Measurements from ENCODE around the gene S100B.

DNA sequence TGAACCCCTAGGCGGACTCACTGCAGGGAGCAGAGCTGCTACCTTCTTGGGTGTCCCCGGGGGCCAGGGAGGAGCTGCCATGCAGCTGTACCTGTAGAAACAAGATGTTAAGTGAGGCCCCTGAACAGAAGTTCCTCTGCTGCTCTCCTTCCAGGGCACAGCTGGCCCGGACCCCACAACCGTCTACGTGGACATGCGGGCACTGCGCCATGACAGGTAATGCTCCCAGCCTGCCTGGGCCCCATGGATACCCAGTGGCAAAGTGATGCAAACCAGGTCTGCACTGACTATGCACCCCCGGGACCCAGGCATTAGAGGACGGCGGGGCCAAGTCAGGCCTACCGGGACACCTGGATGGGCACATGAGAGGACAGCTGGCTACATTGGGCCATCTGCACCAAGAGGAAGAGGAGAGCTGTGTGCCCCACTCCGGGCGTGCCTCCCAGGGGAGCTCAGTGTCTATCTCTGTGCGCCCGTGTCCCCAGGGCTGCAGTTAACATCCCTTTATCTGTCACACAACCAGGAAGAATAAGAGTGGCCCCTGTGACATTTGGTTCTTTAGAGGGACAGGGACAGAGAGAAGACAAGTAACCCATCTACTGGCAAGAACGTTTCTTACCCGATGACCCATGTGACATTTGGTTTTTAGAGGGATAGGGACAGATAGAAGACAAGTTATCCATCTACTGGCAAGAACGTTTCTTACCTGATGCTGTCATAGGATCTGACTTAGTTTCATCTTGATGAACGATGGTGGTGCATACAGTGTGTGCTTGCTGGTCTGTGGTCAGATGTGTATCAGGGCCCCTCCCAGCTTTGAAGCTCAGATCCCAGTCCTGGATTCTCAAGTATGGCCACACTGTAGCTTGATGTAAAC is 44.1 kb downstream of the S100B start:
- TF ChIP-seq, protein P1, sequence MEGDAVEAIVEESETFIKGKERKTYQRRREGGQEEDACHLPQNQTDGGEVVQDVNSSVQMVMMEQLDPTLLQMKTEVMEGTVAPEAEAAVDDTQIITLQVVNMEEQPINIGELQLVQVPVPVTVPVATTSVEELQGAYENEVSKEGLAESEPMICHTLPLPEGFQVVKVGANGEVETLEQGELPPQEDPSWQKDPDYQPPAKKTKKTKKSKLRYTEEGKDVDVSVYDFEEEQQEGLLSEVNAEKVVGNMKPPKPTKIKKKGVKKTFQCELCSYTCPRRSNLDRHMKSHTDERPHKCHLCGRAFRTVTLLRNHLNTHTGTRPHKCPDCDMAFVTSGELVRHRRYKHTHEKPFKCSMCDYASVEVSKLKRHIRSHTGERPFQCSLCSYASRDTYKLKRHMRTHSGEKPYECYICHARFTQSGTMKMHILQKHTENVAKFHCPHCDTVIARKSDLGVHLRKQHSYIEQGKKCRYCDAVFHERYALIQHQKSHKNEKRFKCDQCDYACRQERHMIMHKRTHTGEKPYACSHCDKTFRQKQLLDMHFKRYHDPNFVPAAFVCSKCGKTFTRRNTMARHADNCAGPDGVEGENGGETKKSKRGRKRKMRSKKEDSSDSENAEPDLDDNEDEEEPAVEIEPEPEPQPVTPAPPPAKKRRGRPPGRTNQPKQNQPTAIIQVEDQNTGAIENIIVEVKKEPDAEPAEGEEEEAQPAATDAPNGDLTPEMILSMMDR (IDR thresholded peaks at IDR 0.05 in 2 of 3, conservative IDR thresholded peaks at IDR 0.05 in 1 of 3; ENCODE audit: borderline replicate concordance in 1 of 3, insufficient read depth in 1 of 3, low read depth in 2 of 3, low read length in 2 of 3), result no peak
- no peak for TF ChIP-seq EZH2phosphoT487 (IDR thresholded peaks at IDR 0.05; ENCODE audit: borderline replicate concordance)
- TF ChIP-seq ZFX (IDR thresholded peaks at IDR 0.05), result no peak
- TF ChIP-seq SP1 (IDR thresholded peaks at IDR 0.05; ENCODE audit: low read depth), result no peak
- no peak for TF ChIP-seq RAD21 (IDR thresholded peaks at IDR 0.05; ENCODE audit: low read depth)
- TF ChIP-seq ELF1 (IDR thresholded peaks at IDR 0.05; ENCODE audit: borderline replicate concordance, low read depth), result no peak
- no peak for TF ChIP-seq POLR2AphosphoS5 (IDR thresholded peaks at IDR 0.05; ENCODE audit: low read depth, low read length)
- no peak for TF ChIP-seq EZH2 (IDR thresholded peaks at IDR 0.05)
- TF ChIP-seq YY1 (IDR thresholded peaks at IDR 0.05; ENCODE audit: extremely low read depth, insufficient replicate concordance, low read depth, low read length), result no peak
- TF ChIP-seq, protein P2, sequence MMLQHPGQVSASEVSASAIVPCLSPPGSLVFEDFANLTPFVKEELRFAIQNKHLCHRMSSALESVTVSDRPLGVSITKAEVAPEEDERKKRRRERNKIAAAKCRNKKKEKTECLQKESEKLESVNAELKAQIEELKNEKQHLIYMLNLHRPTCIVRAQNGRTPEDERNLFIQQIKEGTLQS (IDR thresholded peaks at IDR 0.05), result no peak
- TF ChIP-seq POLR2A (IDR thresholded peaks at IDR 0.05; ENCODE audit: borderline replicate concordance, extremely low read depth, insufficient read depth, insufficient read length), result no peak
- TF ChIP-seq, protein P3, sequence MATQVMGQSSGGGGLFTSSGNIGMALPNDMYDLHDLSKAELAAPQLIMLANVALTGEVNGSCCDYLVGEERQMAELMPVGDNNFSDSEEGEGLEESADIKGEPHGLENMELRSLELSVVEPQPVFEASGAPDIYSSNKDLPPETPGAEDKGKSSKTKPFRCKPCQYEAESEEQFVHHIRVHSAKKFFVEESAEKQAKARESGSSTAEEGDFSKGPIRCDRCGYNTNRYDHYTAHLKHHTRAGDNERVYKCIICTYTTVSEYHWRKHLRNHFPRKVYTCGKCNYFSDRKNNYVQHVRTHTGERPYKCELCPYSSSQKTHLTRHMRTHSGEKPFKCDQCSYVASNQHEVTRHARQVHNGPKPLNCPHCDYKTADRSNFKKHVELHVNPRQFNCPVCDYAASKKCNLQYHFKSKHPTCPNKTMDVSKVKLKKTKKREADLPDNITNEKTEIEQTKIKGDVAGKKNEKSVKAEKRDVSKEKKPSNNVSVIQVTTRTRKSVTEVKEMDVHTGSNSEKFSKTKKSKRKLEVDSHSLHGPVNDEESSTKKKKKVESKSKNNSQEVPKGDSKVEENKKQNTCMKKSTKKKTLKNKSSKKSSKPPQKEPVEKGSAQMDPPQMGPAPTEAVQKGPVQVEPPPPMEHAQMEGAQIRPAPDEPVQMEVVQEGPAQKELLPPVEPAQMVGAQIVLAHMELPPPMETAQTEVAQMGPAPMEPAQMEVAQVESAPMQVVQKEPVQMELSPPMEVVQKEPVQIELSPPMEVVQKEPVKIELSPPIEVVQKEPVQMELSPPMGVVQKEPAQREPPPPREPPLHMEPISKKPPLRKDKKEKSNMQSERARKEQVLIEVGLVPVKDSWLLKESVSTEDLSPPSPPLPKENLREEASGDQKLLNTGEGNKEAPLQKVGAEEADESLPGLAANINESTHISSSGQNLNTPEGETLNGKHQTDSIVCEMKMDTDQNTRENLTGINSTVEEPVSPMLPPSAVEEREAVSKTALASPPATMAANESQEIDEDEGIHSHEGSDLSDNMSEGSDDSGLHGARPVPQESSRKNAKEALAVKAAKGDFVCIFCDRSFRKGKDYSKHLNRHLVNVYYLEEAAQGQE (IDR thresholded peaks at IDR 0.05; ENCODE audit: low read depth), result no peak
